PC-3 (cell line): ENCODE results near the gene PIM3. TPM values are rescaled to one million over a fixed set of nuclear protein-coding genes. Genes with fewer than 3 reads are reported as not detected.
A peak's percentile ranks its signal among the peaks of the same experiment; 100 is the strongest.

Experiments
- ATAC-seq: fragments of 200-7000 bp; cut with Tn5 transposase; 2 replicates; pipeline ENCODE4 v1.9.1; 2020; ENCODE audit warnings: mild to moderate bottlenecking, moderate library complexity
- BruUV-seq: library from RNA; stranded (reverse); fragments of 400-500 nt; replicated peaks from 2 replicates; lab custom pipeline; 2021; lab: Mats Ljungman, UMichigan
- CTCF ChIA-PET: fragments of 300-600 bp; sonication (Branson Sonifier 250); formaldehyde crosslinking; loops from one replicate; lab custom pipeline; 2022; ENCODE audit warnings: antibody characterized with exemption; lab: Charles Lee
- POLR2A ChIA-PET: fragments of 300-600 bp; sonication (Branson Sonifier 250); formaldehyde crosslinking; loops from one replicate; lab custom pipeline; 2022; ENCODE audit warnings: antibody characterized with exemption; ENCODE audit not compliant: unreplicated experiment; lab: Charles Lee
- DNase-seq: peaks from one replicate; pipeline ENCODE4 v3.0.0-alpha.2; 2015
- H2AFZ ChIP-seq: fragments of 300-600 bp; sonication (generic); 2 replicates; pipeline ENCODE4 v1.6.0; 2016; ENCODE audit warnings: antibody characterized with exemption, low read length
- H3F3A ChIP-seq: fragments of 300-600 bp; sonication (generic); one replicate; pipeline ENCODE4 v1.6.0; 2017; ENCODE audit warnings: antibody characterized with exemption, low read length, control low read depth, mild to moderate bottlenecking; ENCODE audit not compliant: unreplicated experiment
- H3K27ac ChIP-seq: fragments of 300-600 bp; sonication (generic); 2 replicates; pipeline ENCODE4 v1.5.1; 2016; ENCODE audit warnings: mild to moderate bottlenecking, low read length
- H3K27me3 ChIP-seq: fragments of 300-600 bp; sonication (generic); 2 replicates; pipeline ENCODE4 v1.6.1; 2016; ENCODE audit warnings: low read length, mixed read lengths
- H3K36me3 ChIP-seq: fragments of 300-600 bp; sonication (generic); 2 replicates; pipeline ENCODE4 v1.6.1; 2016; ENCODE audit warnings: low read depth, mixed run types, low read length, mixed read lengths
- H3K4me1 ChIP-seq: fragments of 300-600 bp; sonication (generic); 2 replicates; pipeline ENCODE4 v1.5.1; 2016; ENCODE audit warnings: low read length; ENCODE audit not compliant: insufficient read depth
- H3K4me2 ChIP-seq: fragments of 300-600 bp; sonication (generic); 2 replicates; pipeline ENCODE4 v1.6.0; 2016; ENCODE audit warnings: low read length
- H3K4me3 ChIP-seq: fragments of 300-600 bp; sonication (generic); 2 replicates; pipeline ENCODE4 v1.5.1; 2016; ENCODE audit warnings: mild to moderate bottlenecking, low read length, mixed read lengths
- H3K79me2 ChIP-seq: fragments of 300-600 bp; sonication (generic); 2 replicates; pipeline ENCODE4 v1.6.1; 2017; ENCODE audit warnings: low read length, mixed read lengths
- H3K9ac ChIP-seq: fragments of 300-600 bp; sonication (generic); 2 replicates; pipeline ENCODE4 v1.6.0; 2016; ENCODE audit warnings: mild to moderate bottlenecking, low read length
- H3K9me2 ChIP-seq: fragments of 300-600 bp; sonication (generic); replicated peaks from 2 replicates; pipeline ENCODE4 v1.6.1; 2016; ENCODE audit warnings: mixed run types, low read length, mixed read lengths
- H3K9me3 ChIP-seq: fragments of 300-600 bp; sonication (generic); 2 replicates; pipeline ENCODE4 v1.6.1; 2016; ENCODE audit warnings: low read length, mixed read lengths
- H4K20me1 ChIP-seq: fragments of 300-600 bp; sonication (generic); 2 replicates; pipeline ENCODE4 v1.6.1; 2016; ENCODE audit warnings: low read length, mixed read lengths
- CTCF ChIP-seq: fragments of 300-600 bp; sonication (generic); conservative IDR thresholded peaks from 2 replicates; pipeline ENCODE4 v1.5.1; 2017; ENCODE audit warnings: antibody characterized with exemption, low read depth, mild to moderate bottlenecking, low read length
- EZH2 ChIP-seq: fragments of 300-600 bp; sonication (generic); IDR thresholded peaks from one replicate; pipeline ENCODE4 v1.6.1; 2017; ENCODE audit warnings: antibody characterized with exemption, mild to moderate bottlenecking, low read length; ENCODE audit not compliant: unreplicated experiment
- EZH2phosphoT487 ChIP-seq: fragments of 300-600 bp; sonication (generic); IDR thresholded peaks from 2 replicates; pipeline ENCODE4 v1.6.1; 2018; ENCODE audit warnings: mild to moderate bottlenecking, antibody characterized with exemption, low read length, borderline replicate concordance
- intact Hi-C: fragments of 100-400 bp; cut with micrococcal nuclease; formaldehyde crosslinking; loops from 2 replicates; pipeline ENCODE4 v1.9.0; 2023
- total RNA-seq: library from RNA; depleted of rRNA; stranded (reverse); fragments of >200 nt; gene quantifications from 2 replicates; pipeline ENCODE4 v1.2.3, GENCODE V29; 2014

The PIM3 gene
- total RNA-seq, 1 experiment from 2014 or later, result 61.7 TPM

GRCh38 chr22:49930596-49931412 lies 29.8 kb upstream of the PIM3 start:
- no peak overlapping the region for H3K4me3 ChIP-seq
- DNase-seq, result peak; percentile 85
- H3K4me2 ChIP-seq, result peak overlapping the region; percentile 39; the same call in 1 of the 2 replicates
- no peaks in the 10 kb centered on the region for H3K27me3 ChIP-seq
- no peaks in the 10 kb centered on the region for H4K20me1 ChIP-seq
- no peaks in the 10 kb centered on the region for H3K79me2 ChIP-seq
- peaks cover 18% of the 10 kb centered on the region for H3K4me1 ChIP-seq
- H3K9me3 ChIP-seq, result no peaks in the 10 kb centered on the region
- ATAC-seq, result peak; percentile 76
- no peak overlapping the region for H3K27ac ChIP-seq
- no peak for TF ChIP-seq EZH2phosphoT487
- TF ChIP-seq CTCF, result peak; percentile 78
- CTCF ChIA-PET, result interaction anchor here (0.5 to 1.6 kb wide), 2 partner anchors 99 to 180 kb away, joined by 6 to 15 read pairs; no protein-coding TSS in a partner anchor
- H3K9me2 ChIP-seq, result no peaks in the 10 kb centered on the region
- intact Hi-C loops, result loop anchor here (1.0 to 5.0 kb wide), 3 partner anchors 61 to 211 kb away; no protein-coding TSS in a partner anchor
- no peaks in the 10 kb centered on the region for H3F3A ChIP-seq
- no peak overlapping the region for H2AFZ ChIP-seq
- H3K9ac ChIP-seq, result no peak overlapping the region
- no peaks in the 10 kb centered on the region for H3K36me3 ChIP-seq
- POLR2A ChIA-PET, result no interaction called here
- no TSS peak for BruUV-seq

GRCh38 chr22:49933236-49934159 lies 27.1 kb upstream of the PIM3 start:
- no TSS peak for BruUV-seq
- no peaks in the 10 kb centered on the region for H3K9me2 ChIP-seq
- H3K4me3 ChIP-seq, result no peak overlapping the region
- H3K4me2 ChIP-seq, result no peak overlapping the region
- no peak overlapping the region for H3K27ac ChIP-seq
- no peak overlapping the region for H2AFZ ChIP-seq
- DNase-seq (no peak), ATAC-seq (no peak)
- H4K20me1 ChIP-seq, result no peaks in the 10 kb centered on the region
- H3F3A ChIP-seq, result no peaks in the 10 kb centered on the region
- no peaks in the 10 kb centered on the region for H3K36me3 ChIP-seq
- H3K4me1 ChIP-seq, result peaks cover 22% of the 10 kb centered on the region
- H3K9me3 ChIP-seq, result no peaks in the 10 kb centered on the region
- H3K9ac ChIP-seq, result no peak overlapping the region
- no peaks in the 10 kb centered on the region for H3K27me3 ChIP-seq
- intact Hi-C loops, result loop anchor here (5.0 kb wide), 2 partner anchors 59 to 209 kb away; no protein-coding TSS in a partner anchor
- ChIA-PET POLR2A (no interaction called here), CTCF (interaction anchor here (0.6 kb wide), 1 partner anchor 19 kb away, joined by 14 read pairs; no protein-coding TSS in a partner anchor)
- H3K79me2 ChIP-seq, result no peaks in the 10 kb centered on the region
- TF ChIP-seq EZH2phosphoT487 (no peak), EZH2 (no peak), CTCF (no peak)
